ENCODE measurements around the gene TMEM132D.

The TMEM132D gene

GRCh38 chr12:129440278-129440677, 463.5 kb downstream of the TMEM132D start:
- no peak for DNase-seq (ENCODE audit: low read depth)

GRCh38 chr12:129434790-129435189, 469.0 kb downstream of the TMEM132D start:
- no peak for DNase-seq (ENCODE audit: low read depth)

GRCh38 chr12:129428240-129428936, 475.4 kb downstream of the TMEM132D start:
- no peak for DNase-seq (ENCODE audit: low read depth)

- no peak for DNase-seq (ENCODE audit: low read depth)
Observed at GRCh38 chr12:129423041-129423580, 480.7 kb downstream of the TMEM132D start.

GRCh38 chr12:129413295-129413694, 490.5 kb downstream of the TMEM132D start:
- DNase-seq (ENCODE audit: low read depth): no peak

GRCh38 chr12:129409281-129409680, 494.5 kb downstream of the TMEM132D start:
- no peak for DNase-seq (ENCODE audit: low read depth)

- DNase-seq (ENCODE audit: low read depth): no peak
Observed at GRCh38 chr12:129404556-129404955, 499.3 kb downstream of the TMEM132D start.

GRCh38 chr12:129401572-129401971, 502.3 kb downstream of the TMEM132D start:
- no peak for DNase-seq (ENCODE audit: low read depth)

GRCh38 chr12:129394177-129394825, 509.5 kb downstream of the TMEM132D start:
- no peak for DNase-seq (ENCODE audit: low read depth)

GRCh38 chr12:129393357-129393937, 510.4 kb downstream of the TMEM132D start:
- DNase-seq (ENCODE audit: low read depth): no peak

GRCh38 chr12:129385637-129385990, 518.2 kb downstream of the TMEM132D start:
- no peak for DNase-seq (ENCODE audit: low read depth)

GRCh38 chr12:129383956-129384355, 519.9 kb downstream of the TMEM132D start:
- no peak for DNase-seq (ENCODE audit: low read depth)

GRCh38 chr12:129381715-129382114, 522.1 kb downstream of the TMEM132D start:
- no peak for DNase-seq (ENCODE audit: low read depth)

GRCh38 chr12:129379076-129379804, 524.6 kb downstream of the TMEM132D start:
- no peak for DNase-seq (ENCODE audit: low read depth)

- DNase-seq (ENCODE audit: low read depth): no peak
Observed at GRCh38 chr12:129378496-129378895, 525.3 kb downstream of the TMEM132D start.

GRCh38 chr12:129373746-129374145, 530.1 kb downstream of the TMEM132D start:
- DNase-seq (ENCODE audit: low read depth): no peak

- no peak for DNase-seq (ENCODE audit: low read depth)
Observed at GRCh38 chr12:129372876-129373275, 530.9 kb downstream of the TMEM132D start.

GRCh38 chr12:129372348-129372747, 531.5 kb downstream of the TMEM132D start:
- no peak for DNase-seq (ENCODE audit: low read depth)

GRCh38 chr12:129371268-129371667, 532.6 kb downstream of the TMEM132D start:
- no peak for DNase-seq (ENCODE audit: low read depth)

GRCh38 chr12:129366656-129367055, 537.2 kb downstream of the TMEM132D start:
- DNase-seq (ENCODE audit: low read depth): no peak

GRCh38 chr12:129363041-129363440, 540.8 kb downstream of the TMEM132D start:
- DNase-seq (ENCODE audit: low read depth): no peak

GRCh38 chr12:129357233-129357632, 546.6 kb downstream of the TMEM132D start:
- DNase-seq (ENCODE audit: low read depth): no peak

GRCh38 chr12:129351481-129351880, 552.3 kb downstream of the TMEM132D start:
- no peak for DNase-seq (ENCODE audit: low read depth)

All from fibroblast of gingiva (primary cell).